Peyer's patch (tissue), 4 donors: ENCODE measurements around the gene ADAM12. TPM values are rescaled to one million over a fixed set of nuclear protein-coding genes. Genes with fewer than 3 reads are reported as not detected.

Experiments
- DNase-seq, 3 donors: peaks; one replicate each; pipeline ENCODE4 v3.0.0-alpha.2; 2017 to 2019
- H3K27ac ChIP-seq, 4 donors: fragments of 200-600 bp; sonication (generic); one replicate each; pipeline ENCODE4 v1.5.1; 2016 to 2019
- H3K27me3 ChIP-seq, 2 donors: fragments of 200-600 bp; sonication (generic); one replicate each; pipeline ENCODE4 v1.5.1; 2019
- H3K36me3 ChIP-seq, 3 donors: fragments of 200-600 bp; sonication (generic); one replicate each; pipeline ENCODE4 v1.5.1; 2016 to 2019
- H3K4me1 ChIP-seq, 4 donors: fragments of 200-600 bp; sonication (generic); one replicate each; pipeline ENCODE4 v1.5.1; 2016 to 2019
- H3K4me3 ChIP-seq, 4 donors: fragments of 200-600 bp; sonication (generic); 1 replicate in 3 of 4; 2 replicates in 1 of 4; pipeline ENCODE4 v1.5.1; 2016 to 2019; ENCODE audit warnings: mild to moderate bottlenecking in 1 of 4
- H3K9me3 ChIP-seq, 4 donors: fragments of 200-600 bp; sonication (generic); one replicate each; pipeline ENCODE4 v1.5.1; 2016 to 2019; ENCODE audit warnings: mild to moderate bottlenecking in 1 of 4
- CTCF ChIP-seq, 6 experiments: fragments of 450-650 bp in 4 of 6; fragments of 200-600 bp in 2 of 6; sonication (generic) in 1 of 6; IDR thresholded peaks; one replicate each; pipeline ENCODE4 v1.5.1; 2017 to 2019; ENCODE audit warnings: antibody characterized with exemption in 6 of 6, mild to moderate bottlenecking in 3 of 6, moderate library complexity in 1 of 6
- POLR2A ChIP-seq, 2 donors: fragments of 450-650 bp; IDR thresholded peaks; one replicate each; pipeline ENCODE4 v1.5.1; 2017; ENCODE audit warnings: antibody characterized with exemption in 2 of 2, mild to moderate bottlenecking in 2 of 2, moderate library complexity in 2 of 2
- total RNA-seq, 4 donors: library from RNA; depleted of rRNA; stranded (reverse); fragments of >200 nt; gene quantifications; one replicate each; pipeline ENCODE4 v1.1.0, GENCODE V29; 2016

The ADAM12 gene
- total RNA-seq, 4 donors from 2014 or later: 0.13 to 2.5 (median 0.66) TPM

- Histone ChIP-seq H3K27ac (no peak overlapping the region), H3K4me1 (no peaks in the 10 kb centered on the region), H3K36me3 (no peaks in the 10 kb centered on the region), H3K9me3 (no peaks in the 10 kb centered on the region), H3K27me3 (no peaks in the 10 kb centered on the region), H3K4me3 (no peak overlapping the region)
- TF ChIP-seq POLR2A (IDR thresholded peaks at IDR 0.05) (no peak), CTCF (IDR thresholded peaks at IDR 0.05) (no peak)
- no peak for DNase-seq
These were observed 231.1 kb downstream of the ADAM12 start for GRCh38 chr10:126157189-126157588.

- Histone ChIP-seq H3K27ac (no peak overlapping the region), H3K4me3 (no peak overlapping the region), H3K4me1 (no peaks in the 10 kb centered on the region), H3K36me3 (no peaks in the 10 kb centered on the region), H3K9me3 (no peaks in the 10 kb centered on the region), H3K27me3 (no peaks in the 10 kb centered on the region)
- TF ChIP-seq POLR2A (IDR thresholded peaks at IDR 0.05) (no peak), CTCF (IDR thresholded peaks at IDR 0.05) (no peak)
- no peak for DNase-seq
These were observed 231.8 kb downstream of the ADAM12 start for GRCh38 chr10:126156503-126156902.

- no peak for DNase-seq
- H3K27ac ChIP-seq: no peak overlapping the region
- H3K4me1 ChIP-seq: no peaks in the 10 kb centered on the region
- H3K9me3 ChIP-seq: no peaks in the 10 kb centered on the region
- H3K27me3 ChIP-seq: no peaks in the 10 kb centered on the region
- H3K4me3 ChIP-seq: no peak overlapping the region
- no peak for TF ChIP-seq CTCF (IDR thresholded peaks at IDR 0.05)
- no peak for TF ChIP-seq POLR2A (IDR thresholded peaks at IDR 0.05)
- H3K36me3 ChIP-seq: no peaks in the 10 kb centered on the region
These were observed 232.3 kb downstream of the ADAM12 start for GRCh38 chr10:126156012-126156411.

GRCh38 chr10:126155528-126155927 is 232.7 kb downstream of the ADAM12 start:
- Histone ChIP-seq H3K4me1 (no peaks in the 10 kb centered on the region), H3K4me3 (no peak overlapping the region), H3K36me3 (no peaks in the 10 kb centered on the region), H3K27ac (no peak overlapping the region), H3K27me3 (no peaks in the 10 kb centered on the region), H3K9me3 (no peaks in the 10 kb centered on the region)
- DNase-seq: no peak
- TF ChIP-seq POLR2A (IDR thresholded peaks at IDR 0.05) (no peak), CTCF (IDR thresholded peaks at IDR 0.05) (no peak)

GRCh38 chr10:126153711-126154628 is 234.3 kb downstream of the ADAM12 start:
- Histone ChIP-seq H3K4me3 (no peak overlapping the region), H3K36me3 (no peaks in the 10 kb centered on the region), H3K4me1 (no peaks in the 10 kb centered on the region), H3K9me3 (no peaks in the 10 kb centered on the region), H3K27me3 (no peaks in the 10 kb centered on the region), H3K27ac (no peak overlapping the region)
- no peak for DNase-seq
- TF ChIP-seq CTCF (IDR thresholded peaks at IDR 0.05) (no peak), POLR2A (IDR thresholded peaks at IDR 0.05) (no peak)
